ENCODE measurements around the gene APOBEC3H.

GRCh38 chr22:39149915-39150847 is 53.1 kb downstream of the APOBEC3H start:
- no peak for TF ChIP-seq POLR2A (IDR thresholded peaks at IDR 0.05)
- TF ChIP-seq CTCF (IDR thresholded peaks at IDR 0.05) = no peak

All from thyroid gland (tissue), 4 donors.